Islet precursor cell (in vitro differentiated cells): ENCODE results near the gene GPATCH4.
"Not testable (repeated sequence)": the region's sequence is repeated elsewhere in the genome, so short reads cannot be mapped to it uniquely, and the experiment has no call there.

Experiments
- DNase-seq: peaks from one replicate; pipeline ENCODE4 v3.0.0-alpha.2; 2018

GPATCH4 gene

DNA sequence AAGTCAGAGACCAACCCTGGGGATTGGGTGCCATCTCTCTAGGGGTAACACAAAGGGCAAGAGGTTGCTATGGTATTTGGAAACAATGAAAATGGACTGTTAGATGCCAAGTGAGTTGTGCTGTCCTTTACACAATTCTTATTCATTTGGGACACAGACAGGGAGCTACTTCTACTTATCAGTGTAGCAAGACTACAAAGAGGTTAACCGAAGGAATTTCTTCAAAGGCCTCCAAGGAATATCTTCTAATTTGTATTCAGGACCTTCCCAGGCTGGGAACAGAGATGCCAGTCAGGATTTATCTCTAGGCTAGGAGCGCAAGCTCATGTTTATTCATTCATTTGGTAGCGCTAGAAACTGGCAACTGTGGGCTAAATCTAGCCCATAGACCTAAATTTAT is 7.1 kb downstream of the GPATCH4 start:
- DNase-seq, result no peak

GRCh38 chr1:156593661-156593989 is 7.7 kb downstream of the GPATCH4 start:
- peak; percentile 21 for DNase-seq

- DNase-seq, result peak; percentile 38
These were observed 8.2 kb downstream of the GPATCH4 start for GRCh38 chr1:156592910-156593660.

DNA sequence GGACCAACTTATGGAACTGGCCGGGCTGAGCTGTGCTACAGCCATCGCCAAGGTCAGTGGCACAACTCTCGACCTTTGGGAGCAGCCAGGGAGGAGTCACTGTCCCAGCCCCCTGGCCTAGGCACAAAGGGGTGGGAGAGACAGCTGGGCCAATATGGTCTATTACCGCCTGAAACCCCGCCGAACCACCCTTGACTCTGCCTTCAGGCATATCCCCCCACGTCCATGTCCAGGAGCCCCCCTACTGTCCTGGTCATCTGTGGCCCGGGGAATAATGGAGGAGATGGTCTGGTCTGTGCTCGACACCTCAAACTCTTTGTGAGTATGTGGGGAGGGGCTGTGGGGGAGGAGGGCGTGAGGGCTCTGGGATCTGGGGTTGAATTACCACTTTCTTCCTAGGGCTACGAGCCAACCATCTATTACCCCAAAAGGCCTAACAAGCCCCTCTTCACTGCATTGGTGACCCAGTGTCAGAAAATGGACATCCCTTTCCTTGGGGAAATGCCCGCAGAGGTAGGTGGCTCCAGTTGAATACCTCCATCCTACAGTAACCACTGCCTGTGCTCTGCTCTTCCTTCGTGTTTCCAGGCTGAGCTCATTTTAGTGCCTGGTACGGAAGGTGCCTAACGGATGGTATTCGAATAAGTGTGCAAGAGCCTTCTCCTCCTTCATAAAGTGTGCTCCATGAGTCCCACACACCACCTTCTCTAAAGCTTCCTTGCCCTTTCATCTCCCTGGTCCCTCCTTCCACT is 8.9 kb downstream of the GPATCH4 start:
- DNase-seq, result peak; percentile 48

DNA sequence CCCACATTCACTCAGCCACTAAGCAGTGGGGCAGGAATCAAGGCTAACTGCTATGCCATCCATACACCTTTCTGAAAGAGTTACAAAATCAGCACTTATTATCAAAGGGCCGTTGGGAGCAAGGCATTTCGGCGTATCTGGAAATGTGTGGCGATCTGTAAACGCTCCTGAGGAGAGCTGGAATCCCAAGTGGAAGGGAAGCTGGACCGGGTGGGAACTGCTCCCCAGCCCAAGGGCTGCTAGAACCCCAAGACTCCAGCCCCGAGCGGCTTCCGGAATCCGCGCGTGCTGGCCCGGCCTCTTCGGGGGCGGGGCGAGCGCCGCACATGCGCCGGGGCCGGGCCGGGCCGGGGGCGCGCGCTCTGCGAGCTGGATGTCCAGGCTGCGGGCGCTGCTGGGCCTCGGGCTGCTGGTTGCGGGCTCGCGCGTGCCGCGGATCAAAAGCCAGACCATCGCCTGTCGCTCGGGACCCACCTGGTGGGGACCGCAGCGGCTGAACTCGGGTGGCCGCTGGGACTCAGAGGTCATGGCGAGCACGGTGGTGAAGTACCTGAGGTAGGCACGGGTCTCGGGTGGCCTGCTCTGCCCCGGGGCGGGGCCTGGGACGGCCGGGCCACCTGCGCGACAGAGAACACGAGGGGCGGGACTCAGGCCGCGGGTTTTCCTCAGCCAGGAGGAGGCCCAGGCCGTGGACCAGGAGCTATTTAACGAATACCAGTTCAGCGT is 9.7 kb downstream of the GPATCH4 start, which contains the start of gene NAXE:
NAXE (plus strand) TSS at position 345 of the 726 bp plus-strand sequence; CDS start at position 374, 29 bp downstream.
- DNase-seq, result peak; percentile 88

GRCh38 chr1:156591181-156591431 is 10.2 kb downstream of the GPATCH4 start:
- no peak for DNase-seq

- DNase-seq, result peak; percentile 48
These were observed 10.7 kb downstream of the GPATCH4 start for GRCh38 chr1:156590326-156591180.

DNA sequence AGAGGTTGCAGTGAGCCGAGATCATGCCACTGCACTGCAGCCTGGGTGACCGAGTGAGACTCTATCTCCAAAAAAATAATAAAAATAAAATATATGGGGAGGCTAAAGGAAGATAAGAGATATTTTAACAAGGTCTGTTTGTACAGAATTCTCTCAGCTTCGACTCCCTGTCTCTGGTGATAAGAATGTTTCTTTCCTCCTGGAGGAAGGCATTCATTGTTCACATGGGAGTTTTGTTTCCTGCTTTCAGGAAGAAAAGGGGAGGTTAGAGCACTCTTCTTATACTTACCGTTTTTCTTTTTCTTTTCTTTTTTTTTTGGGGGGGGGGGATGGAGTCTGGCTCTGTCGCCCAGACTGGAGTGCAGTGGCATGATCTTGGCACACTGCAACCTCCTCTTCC is 11.7 kb downstream of the GPATCH4 start:
- DNase-seq, result no peak

- DNase-seq, result not testable (repeated sequence)
These were observed 13.4 kb downstream of the GPATCH4 start for GRCh38 chr1:156587927-156588326.

- no peak for DNase-seq
These were observed 14.3 kb downstream of the GPATCH4 start for GRCh38 chr1:156586892-156587477.

DNA sequence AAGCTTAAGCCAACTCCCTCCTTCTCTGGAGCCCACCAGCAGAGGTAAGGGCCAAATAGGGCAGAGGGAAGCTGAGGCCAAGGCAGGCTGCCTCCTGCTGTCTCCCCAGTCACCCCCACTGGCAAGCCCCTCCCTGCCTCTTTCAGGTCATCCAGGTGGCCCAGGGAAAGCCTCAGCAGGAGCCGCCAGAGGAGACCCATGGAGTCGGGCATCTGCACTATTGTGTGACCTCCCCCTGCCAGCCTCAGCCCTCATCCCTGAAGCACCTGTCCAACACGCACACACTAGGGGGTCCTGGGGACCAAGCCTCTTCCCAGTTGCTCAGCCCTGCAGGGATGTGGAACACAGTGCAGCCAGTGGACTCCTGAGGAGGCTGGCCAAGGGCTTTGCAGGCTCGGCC is 15.0 kb downstream of the GPATCH4 start:
- no peak for DNase-seq

DNA sequence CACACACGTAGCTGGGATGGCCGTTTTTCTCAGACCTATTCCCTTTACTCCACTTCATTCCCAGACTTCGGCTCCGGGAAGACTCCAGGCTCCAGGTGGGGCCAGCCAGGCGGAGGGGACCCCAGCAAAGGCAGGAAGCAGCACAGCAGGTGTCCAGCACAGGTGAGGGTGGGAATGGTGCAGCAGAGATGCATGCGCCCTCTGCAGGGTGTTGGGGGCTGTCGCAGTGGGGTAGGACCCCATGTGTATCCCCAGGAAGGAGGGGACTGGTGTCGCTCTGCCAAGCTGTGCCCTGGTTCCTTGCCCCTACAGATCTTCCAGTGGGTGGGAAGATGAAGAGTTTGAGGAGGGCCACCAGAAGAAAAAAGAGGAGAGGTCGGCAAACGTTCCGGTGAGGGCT is 16.5 kb downstream of the GPATCH4 start:
- DNase-seq, result peak; percentile 70

DNA sequence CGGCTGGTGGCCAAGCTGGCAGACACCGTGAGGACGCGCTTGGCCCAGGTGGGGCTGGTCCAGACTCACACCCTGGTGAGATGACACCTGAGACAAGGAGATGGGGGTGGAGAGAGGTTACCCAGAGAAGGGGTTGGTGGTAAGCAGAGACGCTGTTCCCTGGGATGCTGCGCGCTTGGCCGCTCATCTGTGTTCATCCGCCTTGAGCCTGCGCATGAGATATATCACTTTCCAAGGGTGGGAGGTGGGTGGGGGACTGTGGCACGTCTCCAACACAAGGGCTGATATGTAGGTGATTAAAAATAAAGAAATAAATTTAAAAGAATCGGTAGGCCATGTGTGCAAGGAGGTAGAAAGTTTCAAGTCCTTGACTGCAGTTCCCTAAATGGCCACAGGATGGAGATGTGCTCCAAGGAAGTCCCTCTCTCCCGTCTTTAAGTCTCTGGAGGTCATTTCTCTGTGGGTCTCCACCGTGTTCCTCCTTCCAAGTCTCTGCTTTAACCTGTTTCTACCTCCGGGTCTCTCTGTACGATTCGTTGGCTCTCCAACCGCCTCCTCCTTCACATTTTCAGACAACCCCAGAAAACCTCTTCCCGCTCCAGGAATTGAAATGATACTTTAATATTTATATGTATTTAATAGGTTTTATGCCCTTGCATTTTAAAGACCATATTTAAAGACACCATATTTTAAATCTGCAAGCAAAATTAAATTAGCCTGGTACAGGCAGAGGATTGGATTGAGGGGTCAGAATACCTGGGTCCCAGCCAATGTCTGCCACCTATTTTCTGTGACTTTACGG is 17.3 kb downstream of the GPATCH4 start:
- peak; percentile 86 for DNase-seq

DNA sequence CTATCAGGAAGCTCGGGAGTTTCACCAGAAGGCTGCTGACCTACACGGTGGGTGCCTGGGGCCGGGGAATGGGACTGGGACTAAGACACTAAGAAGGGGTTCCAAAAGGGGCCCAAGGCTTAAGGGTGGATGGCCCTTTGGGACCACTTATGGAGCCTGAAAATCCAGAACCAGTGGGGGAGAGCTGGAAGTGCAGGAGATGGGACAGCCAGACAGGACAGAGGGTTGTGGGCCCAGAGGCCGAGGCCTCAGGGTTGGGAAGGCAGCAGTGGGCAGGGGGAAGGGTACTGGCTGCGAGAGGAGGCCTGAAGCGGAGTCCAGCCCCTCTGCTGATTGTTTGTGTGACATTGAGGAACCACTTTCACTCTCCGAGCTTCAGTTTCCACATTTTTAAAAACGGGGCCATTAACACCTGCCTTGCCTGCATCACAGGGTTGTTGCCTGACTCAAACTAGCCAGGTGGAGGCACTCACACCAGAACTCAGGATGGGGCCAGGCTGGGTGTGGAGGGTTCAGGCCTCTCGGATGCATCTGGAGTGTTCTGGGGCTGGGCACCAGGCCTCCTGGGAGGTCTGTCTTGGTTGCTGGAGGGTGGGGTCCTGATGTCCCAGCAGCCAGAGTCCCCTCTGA is 18.8 kb downstream of the GPATCH4 start:
- DNase-seq, result no peak

DNA sequence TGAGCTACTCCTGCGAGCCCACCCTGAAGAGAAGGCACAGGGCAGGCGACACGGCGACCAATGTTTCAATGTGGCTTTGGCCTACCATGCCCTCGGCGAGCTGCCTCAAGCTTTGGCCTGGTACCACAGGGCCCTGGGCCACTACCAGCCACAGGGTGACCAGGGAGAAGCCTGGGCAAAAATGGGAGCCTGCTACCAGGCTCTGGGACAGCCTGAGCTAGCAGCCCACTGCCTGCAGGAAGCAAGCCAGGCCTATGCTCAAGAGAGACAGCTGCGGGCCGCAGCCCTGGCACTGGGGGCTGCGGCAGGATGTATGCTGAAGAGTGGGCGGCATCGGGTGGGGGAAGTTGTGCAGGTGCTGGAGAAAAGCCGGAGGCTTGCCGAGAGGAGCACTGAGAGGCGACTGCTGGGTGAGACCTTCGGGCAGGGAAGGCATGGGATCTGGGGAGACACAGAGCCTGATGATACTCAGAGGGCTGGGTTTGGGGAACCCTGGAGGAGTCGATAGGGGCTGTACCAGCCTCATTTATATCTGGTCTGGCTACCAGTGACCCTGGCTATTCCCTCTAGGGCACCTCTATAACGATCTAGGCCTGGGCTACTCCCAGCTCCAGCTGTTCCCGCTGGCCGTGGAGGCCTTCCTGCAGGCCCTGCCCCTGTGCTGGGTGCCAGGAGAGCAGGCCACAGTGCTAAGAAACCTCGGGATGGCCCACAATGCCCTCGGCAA is 19.5 kb downstream of the GPATCH4 start:
- DNase-seq, result no peak

DNA sequence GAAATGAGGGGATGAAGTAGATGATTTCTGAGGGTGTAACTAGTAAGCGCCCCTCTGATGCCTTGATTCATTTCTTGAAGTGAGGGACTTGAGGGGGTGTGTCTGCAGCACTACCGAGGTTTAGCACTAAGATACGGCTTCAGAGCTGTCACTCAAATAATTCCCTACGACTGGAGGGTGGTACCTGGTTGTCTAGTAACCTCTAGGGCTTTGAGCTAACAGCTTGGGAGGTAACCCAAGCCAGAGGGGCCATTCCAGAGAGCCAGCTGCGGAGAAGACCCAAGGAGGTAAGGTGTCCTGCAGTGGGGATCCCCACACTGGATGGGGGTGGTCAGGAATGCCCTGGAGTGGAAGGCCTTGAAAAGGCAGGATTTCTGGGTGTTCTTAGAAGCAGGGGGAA is 21.8 kb downstream of the GPATCH4 start, which contains the start of gene TTC24:
TTC24 (plus strand) TSS at position 252 of the 400 bp plus-strand sequence. CDS start 1,642 bp downstream, outside the sequence.
- no peak for DNase-seq

GRCh38 chr1:156578055-156578454 is 23.2 kb downstream of the GPATCH4 start:
- DNase-seq, result no peak

DNA sequence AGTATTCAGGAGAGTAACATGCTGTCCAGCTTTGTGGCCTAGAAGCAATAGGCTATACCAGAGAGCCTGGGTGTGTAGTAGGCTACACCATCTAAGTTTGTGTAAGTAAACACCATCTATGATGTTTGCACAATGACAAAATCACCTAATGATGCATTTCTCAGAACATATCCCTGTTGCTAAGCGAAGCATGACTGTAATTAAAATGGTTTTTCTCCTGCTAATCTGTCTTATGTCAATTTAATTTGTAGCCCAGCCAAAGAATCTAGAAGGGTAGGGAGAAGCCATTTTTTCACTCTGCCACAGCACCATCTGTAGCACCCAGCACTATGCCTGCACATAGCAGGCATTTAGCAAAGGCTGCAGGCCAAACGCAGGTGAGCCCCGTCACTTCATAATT is 23.7 kb downstream of the GPATCH4 start:
- DNase-seq, result no peak

- DNase-seq, result no peak
These were observed 27.1 kb downstream of the GPATCH4 start for GRCh38 chr1:156574039-156574633.

DNA sequence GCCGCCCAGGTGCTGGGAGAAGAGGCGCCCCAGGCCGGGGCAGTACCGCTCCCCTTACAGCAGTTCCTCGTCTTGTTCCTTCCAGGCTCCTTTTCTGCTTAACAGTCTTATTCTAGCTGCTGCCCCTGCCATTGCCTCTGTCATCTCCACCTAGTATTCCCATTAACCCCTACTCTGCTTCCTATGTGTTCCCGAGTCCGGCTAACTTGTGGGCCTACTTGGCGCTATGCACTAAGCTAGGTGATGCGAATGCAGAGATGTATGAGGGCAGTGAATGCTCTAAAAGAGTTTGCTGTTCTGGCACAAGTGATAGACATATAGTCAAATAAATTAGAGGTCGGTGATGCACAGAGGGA is 28.6 kb downstream of the GPATCH4 start:
- DNase-seq, result no peak
